ENCODE results near the gene SERPINA4. TPM values are rescaled to one million over a fixed set of nuclear protein-coding genes. Genes with fewer than 3 reads are reported as not detected.
A peak's percentile ranks its signal among the peaks of the same experiment; 100 is the strongest.

Gene SERPINA4
- total and polyA plus RNA-seq, 2 of the 13 experiments (the other 11 are each of a cell fraction or from before 2014, with no cell fraction given), result 39.1 to 57.8 TPM

GRCh38 chr14:94572637-94573303, 11.5 kb downstream of the SERPINA4 start (continued):
- 0 out of 2 replicates have a peak, but pooled peaks have one; percentile 18 for TF ChIP-seq ZNF772 (CRISPR knock-in tag; IDR thresholded peaks at IDR 0.05)
- TF ChIP-seq ZBTB37 (CRISPR knock-in tag; IDR thresholded peaks at IDR 0.05), result no peak
- no peak for TF ChIP-seq ZNF7 (CRISPR knock-in tag; IDR thresholded peaks at IDR 0.05)
- no peak for TF ChIP-seq TOE1 (CRISPR knock-in tag; IDR thresholded peaks at IDR 0.05)
- no peak for TF ChIP-seq RAD21 (CRISPR knock-in tag; IDR thresholded peaks at IDR 0.05)
- TF ChIP-seq RXRA (CRISPR knock-in tag; IDR thresholded peaks at IDR 0.05), result peak; percentile 78
- no peak for TF ChIP-seq PCBP2 (optimal IDR thresholded peaks at IDR 0.05; ENCODE audit: low read depth, low read length, poor library complexity, severe bottlenecking)
- TF ChIP-seq HNF4G (IDR thresholded peaks at IDR 0.05; ENCODE audit: borderline replicate concordance, low read depth, low read length), result peak; percentile 44; the same call in 1 of the 2 replicates
- TF ChIP-seq HNF4G (CRISPR knock-in tag; IDR thresholded peaks at IDR 0.05; ENCODE audit: borderline replicate concordance, low read depth), result no peak; the same call in 1 of the 2 replicates
- TF ChIP-seq ZNF570 (CRISPR knock-in tag; IDR thresholded peaks at IDR 0.05; ENCODE audit: borderline replicate concordance), result no peak; the same call in 1 of the 2 replicates
- TF ChIP-seq ZNF276 (CRISPR knock-in tag; IDR thresholded peaks at IDR 0.05; ENCODE audit: low read depth), result no peak
- TF ChIP-seq ZNF251 (CRISPR knock-in tag; IDR thresholded peaks at IDR 0.05), result no peak
- TF ChIP-seq YEATS4 (CRISPR knock-in tag; IDR thresholded peaks at IDR 0.05; ENCODE audit: borderline replicate concordance), result peak; percentile 28; the same call in 1 of the 2 replicates
- no peak for TF ChIP-seq SUZ12 (IDR thresholded peaks at IDR 0.05; ENCODE audit: low read depth, low read length)
- 0 out of 2 replicates have a peak, but pooled peaks have one; percentile 63 for TF ChIP-seq HIVEP1 (CRISPR knock-in tag; IDR thresholded peaks at IDR 0.05)
- no peak for TF ChIP-seq SRSF1 (optimal IDR thresholded peaks at IDR 0.05; ENCODE audit: low read depth, low read length)
- peak; percentile 55; the same call in 1 of the 2 replicates for TF ChIP-seq POGK (CRISPR knock-in tag; conservative IDR thresholded peaks at IDR 0.05)
- TF ChIP-seq ZNF121 (CRISPR knock-in tag; IDR thresholded peaks at IDR 0.05), result no peak
- TF ChIP-seq BCL6 (CRISPR knock-in tag; IDR thresholded peaks at IDR 0.05), result peak; percentile 89
- peak; percentile 98 for TF ChIP-seq PPARG (CRISPR knock-in tag; conservative IDR thresholded peaks at IDR 0.05)
- peak; percentile 98 for TF ChIP-seq PITX1 (CRISPR knock-in tag; IDR thresholded peaks at IDR 0.05)
- no peak for TF ChIP-seq MZF1 (CRISPR knock-in tag; IDR thresholded peaks at IDR 0.05; ENCODE audit: borderline replicate concordance)
- peak; percentile 35 for TF ChIP-seq SKI (IDR thresholded peaks at IDR 0.05; ENCODE audit: partially characterized antibody)
- TF ChIP-seq NFYC (CRISPR knock-in tag; IDR thresholded peaks at IDR 0.05), result no peak
- no peak for TF ChIP-seq FOSL1 (CRISPR knock-in tag; IDR thresholded peaks at IDR 0.05; ENCODE audit: borderline replicate concordance)
- no peak for TF ChIP-seq ZNF607 (CRISPR knock-in tag; IDR thresholded peaks at IDR 0.05; ENCODE audit: borderline replicate concordance)
- no peak for TF ChIP-seq NR3C1 (CRISPR knock-in tag; IDR thresholded peaks at IDR 0.05)
- TF ChIP-seq ZNF746 (CRISPR knock-in tag; IDR thresholded peaks at IDR 0.05), result peak; percentile 94

All from HepG2 (cell line).